WTC11 (cell line): Measurements from ENCODE around the gene PAPOLA.

Experiments used
- ATF3 ChIP-seq: sonication (generic); formaldehyde crosslinking; conservative IDR thresholded peaks from 2 replicates; pipeline ENCODE4 v1.8.1; 2022; ENCODE audit warnings: mild to moderate bottlenecking, missing genetic modification reagents
- ELF4 ChIP-seq: sonication (generic); formaldehyde crosslinking; IDR thresholded peaks from 2 replicates; pipeline ENCODE4 v1.8.1; 2022; ENCODE audit warnings: low read depth, mild to moderate bottlenecking, moderate library complexity, missing genetic modification reagents
- IRF1 ChIP-seq: sonication (generic); formaldehyde crosslinking; IDR thresholded peaks from 2 replicates; pipeline ENCODE4 v1.8.0; 2023; ENCODE audit warnings: missing genetic modification reagents
- PREB ChIP-seq: sonication (generic); formaldehyde crosslinking; IDR thresholded peaks from 2 replicates; pipeline ENCODE4 v1.8.1; 2022; ENCODE audit warnings: mild to moderate bottlenecking, missing genetic modification reagents, moderate library complexity, borderline replicate concordance
- TEAD1 ChIP-seq: sonication (generic); formaldehyde crosslinking; IDR thresholded peaks from 2 replicates; pipeline ENCODE4 v1.8.0; 2022; ENCODE audit warnings: mild to moderate bottlenecking, missing genetic modification reagents
- TEAD4 ChIP-seq: sonication (generic); formaldehyde crosslinking; IDR thresholded peaks from 2 replicates; pipeline ENCODE4 v1.8.0; 2022; ENCODE audit warnings: mild to moderate bottlenecking, missing genetic modification reagents
- TF ChIP-seq, protein P1 (sequence below): fragments of 200-600 bp; IDR thresholded peaks from 2 replicates; pipeline ENCODE4 v1.8.0; 2022; ENCODE audit warnings: antibody characterized with exemption
- TF ChIP-seq, protein P2 (sequence below): sonication (generic); formaldehyde crosslinking; IDR thresholded peaks from 2 replicates; pipeline ENCODE4 v1.8.1; 2023; ENCODE audit warnings: mild to moderate bottlenecking, missing genetic modification reagents, moderate library complexity

- TF ChIP-seq, protein P1, sequence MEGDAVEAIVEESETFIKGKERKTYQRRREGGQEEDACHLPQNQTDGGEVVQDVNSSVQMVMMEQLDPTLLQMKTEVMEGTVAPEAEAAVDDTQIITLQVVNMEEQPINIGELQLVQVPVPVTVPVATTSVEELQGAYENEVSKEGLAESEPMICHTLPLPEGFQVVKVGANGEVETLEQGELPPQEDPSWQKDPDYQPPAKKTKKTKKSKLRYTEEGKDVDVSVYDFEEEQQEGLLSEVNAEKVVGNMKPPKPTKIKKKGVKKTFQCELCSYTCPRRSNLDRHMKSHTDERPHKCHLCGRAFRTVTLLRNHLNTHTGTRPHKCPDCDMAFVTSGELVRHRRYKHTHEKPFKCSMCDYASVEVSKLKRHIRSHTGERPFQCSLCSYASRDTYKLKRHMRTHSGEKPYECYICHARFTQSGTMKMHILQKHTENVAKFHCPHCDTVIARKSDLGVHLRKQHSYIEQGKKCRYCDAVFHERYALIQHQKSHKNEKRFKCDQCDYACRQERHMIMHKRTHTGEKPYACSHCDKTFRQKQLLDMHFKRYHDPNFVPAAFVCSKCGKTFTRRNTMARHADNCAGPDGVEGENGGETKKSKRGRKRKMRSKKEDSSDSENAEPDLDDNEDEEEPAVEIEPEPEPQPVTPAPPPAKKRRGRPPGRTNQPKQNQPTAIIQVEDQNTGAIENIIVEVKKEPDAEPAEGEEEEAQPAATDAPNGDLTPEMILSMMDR: no peak
- TF ChIP-seq ELF4 (CRISPR knock-in tag): no peak
- TF ChIP-seq PREB (CRISPR knock-in tag): no peak
- no peak for TF ChIP-seq ATF3 (CRISPR knock-in tag)
- TF ChIP-seq, protein P2, sequence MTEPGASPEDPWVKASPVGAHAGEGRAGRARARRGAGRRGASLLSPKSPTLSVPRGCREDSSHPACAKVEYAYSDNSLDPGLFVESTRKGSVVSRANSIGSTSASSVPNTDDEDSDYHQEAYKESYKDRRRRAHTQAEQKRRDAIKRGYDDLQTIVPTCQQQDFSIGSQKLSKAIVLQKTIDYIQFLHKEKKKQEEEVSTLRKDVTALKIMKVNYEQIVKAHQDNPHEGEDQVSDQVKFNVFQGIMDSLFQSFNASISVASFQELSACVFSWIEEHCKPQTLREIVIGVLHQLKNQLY (CRISPR knock-in tag): no peak
- TF ChIP-seq TEAD1 (CRISPR knock-in tag): no peak
- no peak for TF ChIP-seq IRF1 (CRISPR knock-in tag)
- TF ChIP-seq TEAD4: no peak
Measured at GRCh38 chr14:96594961-96595360, 92.8 kb downstream of the PAPOLA start.
